H1 (cell line): Measurements from ENCODE around the gene ULK3. TPM values are rescaled to one million over a fixed set of nuclear protein-coding genes. Genes with fewer than 3 reads are reported as not detected.

Experiments used
- CTCF ChIA-PET: fragments of 300-600 bp; sonication (Branson Sonifier 250); formaldehyde crosslinking; loops from one replicate; lab custom pipeline; 2021; ENCODE audit not compliant: partially characterized antibody; lab: Charles Lee
- POLR2A ChIA-PET: fragments of 300-600 bp; sonication (Branson Sonifier 250); formaldehyde crosslinking; loops from one replicate; lab custom pipeline; 2021; ENCODE audit warnings: inconsistent platforms; ENCODE audit not compliant: partially characterized antibody; lab: Charles Lee
- DNase-seq, 2 experiments: peaks; one replicate each; pipeline versions ENCODE4 v3.0.0 to v3.0.0-alpha.2; 2010 to 2022; ENCODE audit warnings: low spot score in 2 of 2, low read depth in 1 of 2, mixed read lengths in 1 of 2
- FAIRE-seq: peaks from 2 replicates; lab custom pipeline; 2011; peaks lifted over from hg19 to GRCh38; lab: Jason Lieb, UNC
- H2AFZ ChIP-seq: 2 replicates; pipeline ENCODE4 v1.8.1; 2012; ENCODE audit warnings: low read length, inconsistent platforms
- H2AK5ac ChIP-seq: 2 replicates; pipeline ENCODE4 v1.6.1; 2013; ENCODE audit warnings: low read depth, low read length
- H2BK120ac ChIP-seq: replicated peaks from 2 replicates; pipeline ENCODE3; 2013; ENCODE audit warnings: low read depth, low read length, inconsistent platforms
- H2BK12ac ChIP-seq: 2 replicates; pipeline ENCODE4 v1.6.1; 2013; ENCODE audit warnings: low read depth, low read length
- H2BK15ac ChIP-seq: 2 replicates; pipeline ENCODE4 v1.6.1; 2013; ENCODE audit warnings: low read length
- H2BK20ac ChIP-seq: 2 replicates; pipeline ENCODE4 v1.6.1; 2013; ENCODE audit warnings: low read length
- H2BK5ac ChIP-seq: 2 replicates; pipeline ENCODE4 v1.6.1; 2013; ENCODE audit warnings: low read depth, low read length
- H3K14ac ChIP-seq: 2 replicates; pipeline ENCODE4 v1.6.1; 2013; ENCODE audit warnings: inconsistent platforms; ENCODE audit not compliant: insufficient read length
- H3K18ac ChIP-seq: 2 replicates; pipeline ENCODE4 v1.6.1; 2013; ENCODE audit warnings: low read length; ENCODE audit errors: extremely low read depth
- H3K23ac ChIP-seq: 2 replicates; pipeline ENCODE4 v1.6.1; 2013; ENCODE audit warnings: inconsistent platforms; ENCODE audit not compliant: insufficient read length
- H3K23me2 ChIP-seq: 2 replicates; pipeline ENCODE4 v1.6.1; 2013; ENCODE audit warnings: low read depth, low read length
- H3K27ac ChIP-seq: 2 replicates; pipeline ENCODE4 v1.6.1; 2011; ENCODE audit warnings: low read depth, low read length, inconsistent platforms
- H3K27me3 ChIP-seq, 4 experiments: replicated peaks in 1 of 4; 1 replicate in 1 of 4; 2 replicates in 3 of 4; pipeline versions ENCODE4 v1.6.1 to v1.8.1; 2011 to 2013; ENCODE audit warnings: low read length in 3 of 4, mild to moderate bottlenecking in 3 of 4, inconsistent platforms in 2 of 4, mixed read lengths in 2 of 4, moderate library complexity in 1 of 4; ENCODE audit not compliant: control insufficient read depth in 3 of 4, insufficient read depth in 3 of 4; ENCODE audit errors: extremely low read depth in 1 of 4
- H3K36me3 ChIP-seq, 4 experiments: 2 replicates each; pipeline versions ENCODE4 v1.6.1 to v1.8.1; 2011 to 2013; ENCODE audit warnings: mild to moderate bottlenecking in 4 of 4, low read length in 3 of 4, moderate library complexity in 2 of 4, control low read depth in 1 of 4, inconsistent platforms in 1 of 4; ENCODE audit not compliant: insufficient read depth in 4 of 4, control insufficient read depth in 2 of 4
- H3K4ac ChIP-seq: replicated peaks from 2 replicates; pipeline ENCODE3; 2013; ENCODE audit warnings: low read length, low read depth, mixed read lengths, inconsistent platforms; ENCODE audit not compliant: insufficient read length
- H3K4me1 ChIP-seq, 4 experiments: replicated peaks in 1 of 4; 1 replicate in 1 of 4; 2 replicates in 3 of 4; pipeline versions ENCODE4 v1.6.1 to v1.8.1; 2011 to 2013; ENCODE audit warnings: low read length in 3 of 4, inconsistent platforms in 2 of 4, mixed read lengths in 1 of 4; ENCODE audit not compliant: insufficient read depth in 4 of 4, control insufficient read depth in 3 of 4
- H3K4me2 ChIP-seq, 2 experiments: 2 replicates each; pipeline versions ENCODE4 v1.6.1 to v1.8.1; 2011 to 2013; ENCODE audit warnings: low read depth in 2 of 2, low read length in 2 of 2, control low read depth in 1 of 2, inconsistent platforms in 1 of 2, mild to moderate bottlenecking in 1 of 2; ENCODE audit not compliant: insufficient read depth in 1 of 2
- H3K4me3 ChIP-seq, 4 experiments: fragments of 200-600, 300-600 bp in 1 of 4; sonication (generic), shearing (Covaris generic), sonication (Bioruptor Twin) in 1 of 4; 2 replicates each; pipeline versions ENCODE4 v1.5.1 to v1.8.1; 2011 to 2016; ENCODE audit warnings: low read length in 4 of 4, low read depth in 3 of 4, control low read depth in 2 of 4, inconsistent platforms in 2 of 4, mild to moderate bottlenecking in 2 of 4, mixed read lengths in 1 of 4, moderate library complexity in 1 of 4; ENCODE audit not compliant: insufficient read depth in 2 of 4; ENCODE audit errors: extremely low read depth in 1 of 4
- H3K56ac ChIP-seq: replicated peaks from 2 replicates; pipeline ENCODE3; 2013; ENCODE audit warnings: low read depth, mild to moderate bottlenecking, mixed read lengths, low read length, inconsistent platforms; ENCODE audit not compliant: insufficient read length
- H3K79me1 ChIP-seq: 2 replicates; pipeline ENCODE4 v1.6.1; 2013; ENCODE audit warnings: low read depth, low read length, control low read depth
- H3K79me2 ChIP-seq, 2 experiments: 2 replicates each; pipeline versions ENCODE4 v1.6.1 to v1.8.1; 2012 to 2013; ENCODE audit warnings: low read length in 2 of 2, mild to moderate bottlenecking in 2 of 2, inconsistent platforms in 1 of 2; ENCODE audit not compliant: insufficient read depth in 2 of 2, control insufficient read depth in 1 of 2
- H3K9ac ChIP-seq, 4 experiments: replicated peaks in 1 of 4; 1 replicate in 1 of 4; 2 replicates in 3 of 4; pipeline versions ENCODE4 v1.6.1 to v1.8.1; 2011 to 2013; ENCODE audit warnings: low read depth in 3 of 4, low read length in 3 of 4, control low read depth in 2 of 4, mild to moderate bottlenecking in 2 of 4, moderate library complexity in 2 of 4, inconsistent platforms in 1 of 4; ENCODE audit errors: extremely low read depth in 1 of 4
- H3K9me3 ChIP-seq, 2 experiments: 2 replicates each; pipeline versions ENCODE4 v1.6.1 to v1.8.1; 2012 to 2013; ENCODE audit warnings: mild to moderate bottlenecking in 2 of 2, moderate library complexity in 2 of 2, control low read depth in 1 of 2, inconsistent platforms in 1 of 2, low read depth in 1 of 2, low read length in 1 of 2, mixed read lengths in 1 of 2; ENCODE audit not compliant: insufficient read depth in 2 of 2
- H4K20me1 ChIP-seq, 2 experiments: replicated peaks in 1 of 2; 2 replicates each; pipeline versions ENCODE3 to v1.8.1; 2011 to 2013; ENCODE audit warnings: inconsistent platforms in 2 of 2, low read length in 2 of 2, mild to moderate bottlenecking in 1 of 2; ENCODE audit not compliant: insufficient read depth in 2 of 2, control insufficient read depth in 1 of 2
- H4K5ac ChIP-seq: 2 replicates; pipeline ENCODE4 v1.6.1; 2013; ENCODE audit warnings: low read length, low read depth, mixed read lengths, inconsistent platforms; ENCODE audit not compliant: insufficient read length
- H4K8ac ChIP-seq: 2 replicates; pipeline ENCODE4 v1.8.0; 2013; ENCODE audit warnings: mild to moderate bottlenecking, moderate library complexity, low read length, inconsistent platforms; ENCODE audit not compliant: insufficient read depth; ENCODE audit errors: extremely low read depth
- H4K91ac ChIP-seq: replicated peaks from 2 replicates; pipeline ENCODE3; 2013; ENCODE audit warnings: low read length, mixed read lengths, inconsistent platforms; ENCODE audit not compliant: insufficient read length
- E2F6 ChIP-seq: IDR thresholded peaks from 2 replicates; pipeline ENCODE4 v1.6.1; 2012; ENCODE audit warnings: inconsistent platforms
- FOSL1 ChIP-seq: IDR thresholded peaks from 2 replicates; pipeline ENCODE4 v1.6.1; 2011; ENCODE audit warnings: mild to moderate bottlenecking, low read depth, low read length, moderate library complexity; ENCODE audit not compliant: insufficient read depth
- GTF2F1 ChIP-seq: IDR thresholded peaks from 2 replicates; pipeline ENCODE4 v1.6.1; 2012; ENCODE audit warnings: low read depth, low read length, improper control_type of control experiment, borderline replicate concordance
- HDAC6 ChIP-seq: IDR thresholded peaks from one replicate; pipeline ENCODE4 v1.7.1; 2012; ENCODE audit warnings: low read depth, mild to moderate bottlenecking, inconsistent platforms, low read length, moderate library complexity
- POLR2A ChIP-seq, 2 experiments: IDR thresholded peaks; 1 replicate in 1 of 2; 2 replicates in 1 of 2; pipeline ENCODE4 v1.6.1; 2011; ENCODE audit warnings: low read depth in 2 of 2, low read length in 2 of 2, mild to moderate bottlenecking in 2 of 2; ENCODE audit errors: control extremely low read depth in 1 of 2
- RFX5 ChIP-seq: IDR thresholded peaks from 2 replicates; pipeline ENCODE4 v1.6.1; 2011; ENCODE audit warnings: low read depth, low read length, improper control_type of control experiment, borderline replicate concordance
- SAP30 ChIP-seq: fragments of 300-600 bp; sonication (generic); IDR thresholded peaks from 2 replicates; pipeline ENCODE4 v1.7.1; 2012; ENCODE audit warnings: low read length, moderate library complexity, mild to moderate bottlenecking, inconsistent platforms; ENCODE audit not compliant: insufficient read depth, insufficient replicate concordance
- SIX5 ChIP-seq: IDR thresholded peaks from 2 replicates; pipeline ENCODE4 v1.6.1; 2011; ENCODE audit warnings: mild to moderate bottlenecking, low read depth, low read length
- TEAD4 ChIP-seq: IDR thresholded peaks from 2 replicates; pipeline ENCODE4 v1.6.1; 2012; ENCODE audit warnings: low read depth, low read length, inconsistent platforms, mixed read lengths
- YY1 ChIP-seq: IDR thresholded peaks from 2 replicates; pipeline ENCODE4 v1.6.1; 2011; ENCODE audit warnings: low read depth, mild to moderate bottlenecking, low read length
- ZNF274 ChIP-seq: IDR thresholded peaks from 2 replicates; pipeline ENCODE4 v1.7.0; 2012; ENCODE audit warnings: low read length, borderline replicate concordance; ENCODE audit errors: extremely low read depth
- WGBS, 2 experiments: shearing (Covaris generic) in 1 of 2; methylation state at CpG; one replicate each; pipeline versions ENCODE4 v1.1.6 to v1.1.7; 2013 to 2015; ENCODE audit warnings: low lambda C conversion rate in 2 of 2, mixed read lengths in 2 of 2, inconsistent platforms in 1 of 2, low coverage in 1 of 2, missing lambda C conversion rate in 1 of 2; ENCODE audit not compliant: insufficient replicate concordance in 2 of 2, insufficient coverage in 1 of 2, insufficient read length in 1 of 2; ENCODE audit errors: extremely low coverage in 1 of 2, missing lambda C conversion rate in 1 of 2; 5-methylcytosine and 5-hydroxymethylcytosine counted together
- polyA plus RNA-seq, 7 experiments: library from polyadenylated mRNA; depleted of rRNA in 3 of 7; stranded (reverse) in 5 of 7; unstranded in 2 of 7; fragments of >200 nt in 5 of 7; fragments of 200-250 nt in 2 of 7; gene quantifications; 1 replicate in 5 of 7; 2 replicates in 1 of 7; 4 replicates in 1 of 7; pipeline versions ENCODE4 v1.2.1 to v1.2.3, GENCODE V29; 2011 to 2013; ENCODE audit warnings: missing spikeins in 2 of 7, mixed read lengths in 2 of 7
- total RNA-seq: library from RNA; stranded (reverse); fragmentation: NEBNext Ultra II Directional; extraction: Animal tissue kit (Norgen Biotek cat#: 25700); gene quantifications from 2 replicates; pipeline ENCODE4 v1.2.1, GENCODE V29; 2021
- TF ChIP-seq, protein P1 (sequence below): IDR thresholded peaks from 2 replicates; pipeline ENCODE4 v1.6.1; 2012; ENCODE audit warnings: low read length, inconsistent platforms

ULK3 gene
- total and polyA plus RNA-seq, 2 of the 8 experiments (the other 6 are each of a cell fraction or from before 2014, with no cell fraction given): 27.1 to 34.4 TPM

DNA sequence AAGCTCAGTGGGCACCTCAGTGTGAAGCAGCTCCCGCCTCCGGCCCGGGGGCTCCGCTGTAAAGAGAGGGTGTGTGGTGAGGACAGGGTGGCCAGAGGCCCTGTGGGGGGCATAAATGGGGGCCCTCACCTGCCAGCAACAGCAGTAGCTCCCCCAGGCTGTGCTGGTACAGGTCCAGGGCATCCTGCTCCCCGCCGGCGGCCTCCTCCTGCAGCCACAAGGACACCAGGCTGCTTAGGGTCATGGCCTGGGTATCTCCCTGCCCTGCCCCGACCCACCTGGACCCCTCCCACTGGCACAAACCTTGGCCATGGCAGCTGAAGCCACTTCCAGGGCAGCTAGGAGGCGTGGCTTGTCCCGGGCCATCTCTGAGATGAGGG lies 4.8 kb downstream of the ULK3 start:
- Histone ChIP-seq H3K79me2 (no peaks in the 10 kb centered on the region), H3K4ac (no peak overlapping the region), H3K4me3 (no peak overlapping the region), H2BK15ac (no peak overlapping the region), H3K9ac (no peak overlapping the region), H3K27ac (no peak overlapping the region), H3K56ac (no peak overlapping the region), H3K9me3 (no peaks in the 10 kb centered on the region), H3K23ac (no peak overlapping the region), H2BK120ac (no peak overlapping the region), H3K18ac (no peak overlapping the region), H4K8ac (peak overlapping the region; percentile 8; the same call in 1 of the 2 replicates), H3K4me1 (peaks cover 0 to 9% (median 5%) of the 10 kb centered on the region in 4 experiments; a peak in 6 of 7 replicates), H3K23me2 (peaks cover 4% of the 10 kb centered on the region; the same call in 1 of the 2 replicates), H3K4me2 (no peak overlapping the region), H3K79me1 (0 out of 2 replicates have a peak, but pooled peaks cover 2% of the 10 kb centered on the region), H2BK12ac (no peak overlapping the region), H4K91ac (no peak overlapping the region), H3K27me3 (no peaks in the 10 kb centered on the region), H3K14ac (no peak overlapping the region), H2BK5ac (no peak overlapping the region), H2AK5ac (no peak overlapping the region), H4K5ac (no peak overlapping the region), H4K20me1 (peaks cover 2% of the 10 kb centered on the region in 2 experiments), H2AFZ (no peak overlapping the region), H3K36me3 (peaks cover 0 to 5% (median 2%) of the 10 kb centered on the region in 4 experiments; a peak in 3 of 8 replicates), H2BK20ac (no peak overlapping the region)
- ChIA-PET CTCF (interaction anchor here (0.5 to 6.6 kb wide), 20 partner anchors 9 to 217 kb away, joined by 3 to 52 read pairs (median 4); partner anchors contain the start of gene CPLX3), POLR2A (interaction anchor here (0.9 kb wide), 1 partner anchor 16 kb away, joined by 3 read pairs; no protein-coding TSS in a partner anchor)
- no peak for FAIRE-seq
- no peak for DNase-seq
- WGBS, 2 experiments: 91% methylated on average over 10 of the region's 10 CpGs; no CpG with 5 or more reads in 1 of the 2 experiments
- TF ChIP-seq YY1: no peak
- TF ChIP-seq E2F6: no peak
- TF ChIP-seq, protein P1, sequence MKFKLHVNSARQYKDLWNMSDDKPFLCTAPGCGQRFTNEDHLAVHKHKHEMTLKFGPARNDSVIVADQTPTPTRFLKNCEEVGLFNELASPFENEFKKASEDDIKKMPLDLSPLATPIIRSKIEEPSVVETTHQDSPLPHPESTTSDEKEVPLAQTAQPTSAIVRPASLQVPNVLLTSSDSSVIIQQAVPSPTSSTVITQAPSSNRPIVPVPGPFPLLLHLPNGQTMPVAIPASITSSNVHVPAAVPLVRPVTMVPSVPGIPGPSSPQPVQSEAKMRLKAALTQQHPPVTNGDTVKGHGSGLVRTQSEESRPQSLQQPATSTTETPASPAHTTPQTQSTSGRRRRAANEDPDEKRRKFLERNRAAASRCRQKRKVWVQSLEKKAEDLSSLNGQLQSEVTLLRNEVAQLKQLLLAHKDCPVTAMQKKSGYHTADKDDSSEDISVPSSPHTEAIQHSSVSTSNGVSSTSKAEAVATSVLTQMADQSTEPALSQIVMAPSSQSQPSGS: no peak
- no peak for TF ChIP-seq HDAC6
- TF ChIP-seq SIX5: no peak
- TF ChIP-seq SAP30: no peak
- TF ChIP-seq RFX5: no peak
- no peak for TF ChIP-seq GTF2F1
- no peak for TF ChIP-seq ZNF274
- TF ChIP-seq POLR2A (IDR thresholded peaks at IDR 0.05; ENCODE audit: control extremely low read depth in 1 of 2, low read depth in 2 of 2, low read length in 2 of 2): no peak
- no peak for TF ChIP-seq FOSL1
- no peak for TF ChIP-seq TEAD4
